Endothelial cell of umbilical vein (primary cell): Measurements from ENCODE around the gene SRSF1. TPM values are rescaled to one million over a fixed set of nuclear protein-coding genes. Genes with fewer than 3 reads are reported as not detected.

Experiments
- BruUV-seq: library from RNA; stranded (reverse); fragments of 400-500 nt; replicated peaks from 2 replicates; lab custom pipeline; 2021; lab: Mats Ljungman, UMichigan
- CTCF ChIA-PET: fragments of 300-600, 350-600 bp; sonication (Branson Sonifier 250); formaldehyde crosslinking; loops from one replicate; lab custom pipeline; 2021; ENCODE audit warnings: antibody characterized with exemption, inconsistent platforms; lab: Charles Lee
- POLR2A ChIA-PET: fragments of 300-600, 350-600 bp; sonication (Branson Sonifier 250); formaldehyde crosslinking; loops from one replicate; lab custom pipeline; 2021; ENCODE audit warnings: antibody characterized with exemption, inconsistent platforms; lab: Charles Lee
- DNase-seq: peaks from one replicate; pipeline ENCODE4 v3.0.0-alpha.2; 2011; ENCODE audit warnings: low read depth, low spot score
- FAIRE-seq: peaks from 2 replicates; lab custom pipeline; 2011; peaks lifted over from hg19 to GRCh38; lab: Jason Lieb, UNC
- H2AFZ ChIP-seq: 2 replicates; pipeline ENCODE4 v1.6.0; 2012; ENCODE audit warnings: low read depth, low read length, control low read depth, inconsistent platforms
- H3K27ac ChIP-seq: 2 replicates; pipeline ENCODE4 v1.5.1; 2011; ENCODE audit warnings: low read depth, mild to moderate bottlenecking, control low read depth, low read length, moderate library complexity; ENCODE audit not compliant: insufficient read depth
- H3K27me3 ChIP-seq, 2 experiments: 2 replicates each; pipeline versions ENCODE4 v1.6.0 to v1.6.1; 2011; ENCODE audit warnings: low read length in 2 of 2, mixed read lengths in 1 of 2; ENCODE audit not compliant: control insufficient read depth in 2 of 2, insufficient read depth in 2 of 2
- H3K36me3 ChIP-seq, 2 experiments: 2 replicates in 1 of 2; 3 replicates in 1 of 2; pipeline ENCODE4 v1.5.1; 2011; ENCODE audit warnings: low read length in 2 of 2, mild to moderate bottlenecking in 1 of 2, moderate library complexity in 1 of 2; ENCODE audit not compliant: control insufficient read depth in 2 of 2, insufficient read depth in 2 of 2; ENCODE audit errors: extremely low read depth in 1 of 2
- H3K4me1 ChIP-seq: 3 replicates; pipeline ENCODE4 v1.5.1; 2011; ENCODE audit warnings: mild to moderate bottlenecking, low read length; ENCODE audit not compliant: control insufficient read depth, insufficient read depth; ENCODE audit errors: extremely low read depth
- H3K4me2 ChIP-seq: 2 replicates; pipeline ENCODE4 v1.6.1; 2011; ENCODE audit warnings: low read length, control low read depth, mixed read lengths; ENCODE audit not compliant: insufficient read depth
- H3K4me3 ChIP-seq, 3 experiments: fragments of 200-600 bp in 1 of 3; sonication (generic), shearing (Covaris generic) in 1 of 3; replicated peaks in 1 of 3; 2 replicates each; pipeline ENCODE4 v1.5.1; 2011 to 2016; ENCODE audit warnings: control low read depth in 3 of 3, low read length in 3 of 3, mild to moderate bottlenecking in 2 of 3, inconsistent platforms in 1 of 3, low read depth in 1 of 3, moderate library complexity in 1 of 3; ENCODE audit not compliant: insufficient read depth in 1 of 3
- H3K79me2 ChIP-seq: 2 replicates; pipeline ENCODE4 v1.6.0; 2012; ENCODE audit warnings: low read length, inconsistent platforms; ENCODE audit not compliant: control insufficient read depth, insufficient read depth
- H3K9ac ChIP-seq: replicated peaks from 2 replicates; pipeline ENCODE3; 2011; ENCODE audit warnings: low read length, control low read depth; ENCODE audit not compliant: insufficient read depth; ENCODE audit errors: extremely low read depth
- H3K9me1 ChIP-seq: replicated peaks from 3 replicates; pipeline ENCODE4 v1.6.0; 2011; ENCODE audit warnings: mild to moderate bottlenecking, low read length; ENCODE audit not compliant: control insufficient read depth, insufficient read depth; ENCODE audit errors: extremely low read depth
- H3K9me3 ChIP-seq: replicated peaks from 2 replicates; pipeline ENCODE4 v1.5.1; 2012; ENCODE audit warnings: low read length, inconsistent platforms; ENCODE audit not compliant: control insufficient read depth, insufficient read depth
- H4K20me1 ChIP-seq: replicated peaks from 2 replicates; pipeline ENCODE3; 2011; ENCODE audit warnings: mild to moderate bottlenecking, low read length; ENCODE audit not compliant: control insufficient read depth, insufficient read depth; ENCODE audit errors: extremely low read depth
- CTCF ChIP-seq, 2 donors: IDR thresholded peaks; 1 replicate in 1 of 2; 2 replicates in 1 of 2; pipeline ENCODE4 v1.5.1; 2011; ENCODE audit warnings: low read length in 2 of 2, mild to moderate bottlenecking in 2 of 2, moderate library complexity in 2 of 2, control low read depth in 1 of 2, inconsistent platforms in 1 of 2, low read depth in 1 of 2; ENCODE audit not compliant: insufficient read depth in 1 of 2; ENCODE audit errors: extremely low read depth in 1 of 2
- EZH2 ChIP-seq: IDR thresholded peaks from 2 replicates; pipeline ENCODE4 v1.6.1; 2012; ENCODE audit warnings: borderline replicate concordance, low read depth, mild to moderate bottlenecking, moderate library complexity, low read length, inconsistent platforms; ENCODE audit not compliant: severe bottlenecking
- FOS ChIP-seq: IDR thresholded peaks from 2 replicates; pipeline ENCODE4 v1.6.1; 2011; ENCODE audit warnings: mild to moderate bottlenecking, low read length, moderate library complexity, borderline replicate concordance; ENCODE audit not compliant: insufficient read depth
- MAX ChIP-seq: IDR thresholded peaks from 2 replicates; pipeline ENCODE4 v1.6.1; 2011; ENCODE audit not compliant: insufficient read depth, insufficient read length
- MYC ChIP-seq: IDR thresholded peaks from one replicate; pipeline ENCODE4 v1.6.1; 2011; ENCODE audit warnings: mild to moderate bottlenecking, low read depth, low read length
- POLR2AphosphoS5 ChIP-seq: IDR thresholded peaks from 2 replicates; pipeline ENCODE4 v1.6.1; 2012; ENCODE audit warnings: low read depth, mild to moderate bottlenecking, control low read depth, low read length, moderate library complexity; ENCODE audit not compliant: insufficient read depth
- dilution Hi-C: fragments of 300-500 bp; cut with MboI; formaldehyde crosslinking; loops from one replicate; pipeline ENCODE4 v1.15.0; 2019; ENCODE audit warnings: low sequenced_read_pairs; ENCODE audit not compliant: extremely low pct_ligation_motif_present
- intact Hi-C: fragments of 100-400 bp; cut with micrococcal nuclease; formaldehyde crosslinking; loops from one replicate; pipeline ENCODE4 v1.10.0; 2022
- polyA plus RNA-seq, 4 experiments: library from polyadenylated mRNA; depleted of rRNA in 3 of 4; stranded (reverse) in 3 of 4; unstranded in 1 of 4; fragments of >200 nt; gene quantifications; 2 replicates each; pipeline versions ENCODE4 v1.2.1 to v1.2.3, GENCODE V29; 2011 to 2012; ENCODE audit warnings: missing spikeins in 1 of 4
- total RNA-seq: library from RNA; stranded (reverse); gene quantifications from 2 replicates; pipeline ENCODE4 v1.2.3, GENCODE V29; 2021

The SRSF1 gene
- total and polyA plus RNA-seq, 2 donors (not counting 3 experiments of a cell fraction or from before 2014, with no cell fraction given): 133 to 316 TPM

DNA sequence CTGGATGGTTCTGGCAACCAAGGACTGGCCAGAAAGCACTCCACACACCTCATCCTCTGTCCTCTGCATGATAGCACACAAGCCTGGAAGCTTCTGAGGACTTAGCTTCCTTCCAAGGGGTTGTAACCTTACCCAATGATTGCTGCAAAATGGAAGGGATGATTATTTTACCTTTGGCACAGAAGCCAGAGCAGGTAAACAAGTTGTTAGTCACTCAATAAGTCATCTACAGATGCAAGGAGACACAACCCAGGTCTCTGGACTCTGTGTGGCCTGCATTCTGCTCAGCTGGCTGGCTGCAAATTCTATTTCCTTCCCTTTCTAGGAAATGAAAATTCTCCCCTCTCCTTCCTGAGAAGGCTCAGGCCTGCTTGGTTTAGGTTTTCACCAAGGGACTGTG is 49.4 kb upstream of the SRSF1 start:
- Histone ChIP-seq H3K27me3 (peaks cover 2 to 7% of the 10 kb centered on the region in 2 experiments), H3K9ac (no peak overlapping the region), H4K20me1 (no peaks in the 10 kb centered on the region), H3K36me3 (no peaks in the 10 kb centered on the region), H3K27ac (no peak overlapping the region), H3K4me1 (no peaks in the 10 kb centered on the region), H3K9me3 (no peaks in the 10 kb centered on the region), H3K9me1 (no peaks in the 10 kb centered on the region), H3K4me2 (no peak overlapping the region), H2AFZ (no peak overlapping the region), H3K4me3 (no peak overlapping the region), H3K79me2 (no peaks in the 10 kb centered on the region)
- dilution Hi-C loops: no loop called here
- DNase-seq (no peak), FAIRE-seq (no peak)
- BruUV-seq: no TSS peak
- no peak for TF ChIP-seq EZH2
- no peak for TF ChIP-seq MAX
- TF ChIP-seq CTCF (IDR thresholded peaks at IDR 0.05; ENCODE audit: extremely low read depth in 1 of 2, insufficient read depth in 1 of 2, low read depth in 1 of 2, low read length in 2 of 2): no peak
- TF ChIP-seq MYC: no peak
- TF ChIP-seq POLR2AphosphoS5: no peak
- intact Hi-C loops: no loop called here
- ChIA-PET POLR2A (no interaction called here), CTCF (no interaction called here)

GRCh38 chr17:58054641-58055040 is 47.6 kb upstream of the SRSF1 start:
- Histone ChIP-seq H3K9me3 (no peaks in the 10 kb centered on the region), H3K27me3 (peaks cover 0 to 9% of the 10 kb centered on the region in 2 experiments), H3K27ac (no peak overlapping the region), H3K4me2 (no peak overlapping the region), H3K4me1 (no peaks in the 10 kb centered on the region), H3K4me3 (no peak overlapping the region), H3K9me1 (no peaks in the 10 kb centered on the region), H3K79me2 (no peaks in the 10 kb centered on the region), H3K9ac (no peak overlapping the region), H4K20me1 (no peaks in the 10 kb centered on the region), H2AFZ (no peak overlapping the region), H3K36me3 (no peaks in the 10 kb centered on the region)
- no peak for TF ChIP-seq CTCF (IDR thresholded peaks at IDR 0.05; ENCODE audit: extremely low read depth in 1 of 2, insufficient read depth in 1 of 2, low read depth in 1 of 2, low read length in 2 of 2)
- TF ChIP-seq FOS: no peak
- no peak for TF ChIP-seq MYC
- TF ChIP-seq POLR2AphosphoS5: no peak
- TF ChIP-seq EZH2: no peak
- no peak for TF ChIP-seq MAX
- ChIA-PET POLR2A (no interaction called here), CTCF (interaction anchor here (1.0 to 1.2 kb wide), 2 partner anchors 60 to 271 kb away, joined by 3 read pairs; no protein-coding TSS in a partner anchor)
- intact Hi-C loops (no loop called here), dilution Hi-C loops (no loop called here)
- FAIRE-seq (no peak), DNase-seq (no peak)
- BruUV-seq: no TSS peak
